Inflammatory macrophage treated with lipopolysaccharide for 4 hours (primary cell): ENCODE results near the gene FOXN1.
A peak's percentile ranks its signal among the peaks of the same experiment; 100 is the strongest.

Experiments
- DNase-seq: peaks from one replicate; pipeline ENCODE4 v3.0.0-alpha.2; 2020

FOXN1 gene

GRCh38 chr17:28478712-28479615, 27.2 kb upstream of the FOXN1 start:
- peak; percentile 30 for DNase-seq

DNA sequence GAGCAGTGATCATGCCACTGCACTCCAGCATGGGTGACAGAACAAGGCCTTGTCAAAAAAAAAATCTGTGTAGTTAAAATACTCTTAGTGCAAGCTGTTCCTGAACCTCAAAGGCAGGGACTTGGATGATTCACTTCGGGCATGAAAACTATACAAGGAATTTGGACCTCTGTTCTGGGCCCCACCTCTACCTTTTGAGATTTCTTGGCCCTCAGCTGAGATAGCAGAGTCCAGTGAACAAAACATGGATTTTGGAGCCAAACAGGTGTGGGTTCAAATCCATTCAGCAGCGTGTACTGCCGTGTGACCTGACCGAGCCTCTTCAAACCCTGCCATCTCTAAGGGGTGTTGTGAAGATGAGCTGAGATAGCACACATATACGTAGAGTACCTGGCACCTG, 25.9 kb upstream of the FOXN1 start:
- DNase-seq = no peak

DNA sequence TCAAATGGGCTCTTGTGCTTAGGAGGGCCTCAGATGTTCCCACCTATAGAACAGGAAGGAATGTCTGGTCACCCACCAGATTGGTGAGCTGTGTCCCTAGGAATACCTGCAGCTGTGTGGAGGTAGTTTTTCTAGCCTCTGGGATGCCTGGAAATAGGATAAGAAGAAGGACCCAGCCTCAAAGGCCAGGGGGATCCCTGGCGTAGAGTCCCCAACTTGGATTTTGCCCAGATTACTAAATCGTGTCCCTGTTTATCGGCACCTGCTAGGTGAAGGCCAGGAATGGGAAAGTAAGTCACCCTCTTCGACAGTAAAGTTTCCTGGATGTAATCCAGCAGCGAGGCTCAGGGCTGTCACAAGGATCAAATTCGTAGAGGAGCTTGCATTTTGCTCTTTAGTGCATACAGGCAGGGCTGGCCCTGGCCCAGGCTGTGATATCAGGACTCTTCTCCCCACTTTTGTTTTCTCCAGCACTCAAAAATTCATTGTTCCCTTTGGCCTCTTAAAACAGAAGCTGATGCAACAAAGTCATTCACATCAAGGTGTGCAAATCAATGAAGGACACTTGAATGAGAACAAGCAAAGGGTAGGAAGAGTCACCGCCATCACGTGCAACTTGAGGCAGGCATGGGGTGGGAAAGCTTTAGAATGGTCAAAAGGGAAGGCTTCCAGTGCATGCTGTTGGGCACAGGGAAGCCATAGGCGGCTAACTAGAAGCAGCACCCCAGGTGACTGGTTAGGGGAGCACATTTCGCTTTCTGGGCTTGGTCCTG, 25.2 kb upstream of the FOXN1 start:
- DNase-seq = no peak

- DNase-seq = no peak
These were observed 23.5 kb upstream of the FOXN1 start for GRCh38 chr17:28482551-28483199.

- no peak for DNase-seq
These were observed 21.9 kb upstream of the FOXN1 start for GRCh38 chr17:28484296-28484695.

- DNase-seq = no peak
These were observed 21.1 kb upstream of the FOXN1 start for GRCh38 chr17:28485049-28485448.

GRCh38 chr17:28487881-28488532, 18.1 kb upstream of the FOXN1 start:
- DNase-seq = no peak

- DNase-seq = no peak
These were observed 17.4 kb upstream of the FOXN1 start for GRCh38 chr17:28488533-28489276.

DNA sequence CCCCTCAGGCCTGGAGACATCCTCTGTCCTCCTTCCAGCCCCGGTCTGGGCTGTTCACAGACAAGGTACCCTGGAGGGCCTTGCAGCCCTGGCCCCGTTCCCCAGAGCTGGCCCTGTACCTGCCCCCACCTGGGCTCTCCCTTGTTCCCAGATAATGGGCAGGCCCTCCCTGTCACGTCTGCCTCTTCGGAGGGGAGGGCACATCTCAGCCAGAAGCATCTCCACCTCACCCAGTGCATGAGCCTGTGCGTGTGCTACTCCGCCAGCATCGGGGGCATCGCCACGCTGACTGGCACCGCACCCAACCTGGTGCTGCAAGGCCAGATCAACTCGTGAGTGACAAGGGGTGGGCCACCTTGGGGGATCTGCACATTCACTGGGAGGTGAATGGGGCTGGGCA, 14.9 kb upstream of the FOXN1 start:
- DNase-seq = no peak

DNA sequence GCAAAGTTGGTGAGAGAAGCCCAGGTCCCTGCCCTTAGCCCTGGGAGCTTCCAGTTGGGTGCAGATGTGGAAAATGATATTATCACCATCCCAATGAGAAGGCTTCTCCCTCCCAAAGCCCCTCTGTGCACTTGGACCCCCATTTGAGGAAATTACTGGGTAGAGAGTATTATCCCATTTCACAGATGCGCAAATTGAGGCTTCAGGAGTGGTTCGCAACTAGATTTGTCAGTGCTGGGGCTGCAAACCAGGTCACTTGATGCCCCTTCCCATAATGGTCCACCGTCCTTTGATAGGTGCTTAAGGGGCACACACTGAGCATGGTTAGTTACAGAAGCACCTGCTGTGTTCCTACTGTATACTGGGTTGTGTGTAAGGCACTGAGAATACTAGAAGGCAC, 14.3 kb upstream of the FOXN1 start:
- no peak for DNase-seq

GRCh38 chr17:28492352-28493310, 13.5 kb upstream of the FOXN1 start:
- DNase-seq = no peak

DNA sequence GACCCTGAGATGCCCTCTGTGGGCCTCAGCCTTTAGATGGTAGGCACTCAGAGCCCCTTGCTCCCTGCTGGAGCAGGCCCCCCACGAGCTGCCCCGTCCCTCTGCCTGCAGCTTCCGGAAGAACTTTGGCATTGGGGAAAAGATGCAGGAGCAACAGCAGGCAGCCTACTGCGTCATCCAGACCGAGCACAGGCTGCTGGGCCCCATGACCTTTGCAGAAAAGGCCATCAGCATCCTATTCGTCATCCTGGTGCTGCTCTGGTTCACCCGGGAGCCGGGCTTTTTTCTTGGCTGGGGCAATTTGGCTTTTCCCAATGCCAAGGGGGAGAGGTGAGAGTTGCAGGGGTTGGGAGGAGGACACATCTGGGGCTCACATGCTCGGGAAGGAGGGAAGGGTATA, 12.7 kb upstream of the FOXN1 start:
- DNase-seq = no peak

- peak; percentile 62 for DNase-seq
These were observed 11.5 kb upstream of the FOXN1 start for GRCh38 chr17:28494445-28495188.

GRCh38 chr17:28495635-28496034, 10.5 kb upstream of the FOXN1 start:
- DNase-seq = no peak

- no peak for DNase-seq
These were observed 8.2 kb upstream of the FOXN1 start for GRCh38 chr17:28497931-28498330.

DNA sequence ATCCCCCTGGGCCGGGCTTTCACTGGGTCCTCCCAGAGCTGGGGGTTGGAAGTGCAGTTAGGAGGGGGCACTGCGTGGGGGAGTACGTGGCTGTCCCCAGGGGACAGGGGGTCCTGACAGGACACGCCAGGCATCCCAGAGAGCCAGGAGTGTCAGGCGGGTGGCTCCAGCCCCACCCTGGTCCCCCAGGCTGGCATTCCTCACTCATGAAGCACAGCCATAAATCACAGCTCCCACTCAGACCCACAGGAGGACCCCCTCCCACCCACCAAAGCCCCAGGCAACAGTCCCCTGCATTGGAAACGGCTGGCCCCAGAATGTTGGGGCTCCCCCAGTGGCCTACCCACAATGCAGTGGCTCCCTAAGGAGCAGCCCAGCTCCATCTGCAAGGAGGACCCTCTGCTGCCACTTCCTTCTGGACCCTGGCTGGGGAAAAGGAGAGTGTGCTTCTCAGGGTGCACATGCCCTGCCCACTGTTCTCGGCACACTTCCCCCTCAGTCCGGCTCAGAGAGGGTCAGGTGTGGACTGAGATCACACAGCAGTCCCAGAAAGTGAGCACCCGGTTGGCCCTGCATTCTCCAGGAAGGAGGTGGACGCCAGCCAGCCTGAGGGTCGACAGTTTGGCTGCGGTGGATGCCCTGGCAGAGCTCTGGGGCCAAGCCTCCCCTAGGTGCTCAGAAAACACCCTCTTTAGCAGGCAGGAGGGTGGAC, 7.3 kb upstream of the FOXN1 start:
- no peak for DNase-seq

GRCh38 chr17:28499364-28499664, 6.8 kb upstream of the FOXN1 start:
- DNase-seq = no peak

DNA sequence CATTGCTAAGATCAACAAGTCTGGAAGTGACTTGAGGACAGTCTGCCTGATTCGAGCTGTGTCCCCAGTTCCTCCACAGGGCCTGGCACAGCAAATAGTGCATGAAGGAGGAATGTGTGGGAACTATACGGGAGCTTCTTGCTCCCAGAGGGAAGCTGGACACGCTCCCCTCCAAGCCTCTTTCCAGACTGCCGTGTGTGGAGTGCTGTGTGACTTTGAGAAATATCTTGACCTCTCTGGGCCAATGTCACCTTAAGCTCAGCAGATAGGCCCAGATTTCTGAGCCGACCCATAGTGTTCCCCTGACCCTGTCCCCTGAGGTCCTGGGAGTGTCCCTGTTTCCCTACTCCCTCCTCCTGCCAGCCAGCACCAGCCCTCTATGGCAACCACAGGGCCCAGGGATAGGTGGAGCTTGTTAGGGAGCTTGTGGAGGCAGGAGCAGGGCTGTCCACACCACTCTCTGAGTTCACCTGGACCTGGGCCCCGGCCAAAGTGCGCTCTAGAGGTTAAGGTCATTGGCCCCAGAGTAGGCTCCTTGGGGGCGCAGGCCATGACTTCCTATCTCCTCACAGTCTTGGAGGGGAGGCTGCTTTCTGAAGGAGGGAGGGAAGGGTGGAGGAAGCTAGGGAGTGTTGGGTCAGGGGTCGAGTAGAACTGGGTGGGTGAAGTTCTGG, 6.3 kb upstream of the FOXN1 start:
- DNase-seq = no peak

DNA sequence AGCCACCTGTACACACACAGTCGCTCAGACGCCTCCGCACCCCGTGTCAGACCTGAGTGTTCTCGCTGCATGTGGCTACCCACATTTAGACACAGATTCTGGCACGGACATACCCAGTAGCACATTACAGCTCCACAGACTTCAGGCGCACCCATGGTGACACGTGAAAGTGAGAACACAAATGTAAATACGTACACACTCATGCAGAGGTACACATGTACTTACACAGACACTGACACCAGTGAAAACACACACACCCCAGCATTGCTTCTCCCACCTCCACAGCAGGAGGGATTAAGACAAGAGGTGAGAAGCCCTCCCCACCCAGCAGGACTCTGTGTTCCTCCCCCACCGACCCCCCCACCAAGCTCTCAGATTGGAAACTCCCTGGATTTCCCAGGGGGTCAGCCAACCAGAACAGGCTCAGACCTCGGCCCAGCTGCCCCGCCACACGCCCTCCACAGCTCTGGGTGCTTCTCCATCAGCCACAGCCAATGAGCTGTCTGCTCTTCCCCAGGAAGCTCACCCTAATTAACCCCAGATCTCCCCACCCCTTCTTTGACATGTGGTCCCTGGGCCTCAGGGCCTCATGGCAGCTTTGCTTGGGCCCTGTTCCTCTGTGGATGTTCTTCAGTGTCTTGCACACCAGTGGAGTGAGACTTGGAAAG, 5.3 kb upstream of the FOXN1 start:
- DNase-seq = no peak
